AG09309 (cell line): ENCODE results near the gene PPP2CA.

Source experiments
- DNase-seq: peaks from one replicate; pipeline ENCODE4 v3.0.0-alpha.2; 2010; ENCODE audit warnings: low read depth
- H3K4me3 ChIP-seq: 2 replicates; pipeline ENCODE4 v1.5.1; 2011; ENCODE audit warnings: mild to moderate bottlenecking, low read depth, low read length, moderate library complexity; ENCODE audit not compliant: control insufficient read depth
- CTCF ChIP-seq: IDR thresholded peaks from 2 replicates; pipeline ENCODE4 v1.5.1; 2011; ENCODE audit warnings: mild to moderate bottlenecking, low read depth, low read length, inconsistent platforms; ENCODE audit not compliant: insufficient read depth, control insufficient read depth; ENCODE audit errors: missing control alignments

Gene PPP2CA

GRCh38 chr5:134176511-134177368 is 49.1 kb downstream of the PPP2CA start, which contains the start of gene SKP1:
Gene SKP1 (minus strand): TSS chr5:134176950. CDS start chr5:134174022, 2,928 bp downstream.
- TF ChIP-seq CTCF, result no peak
- H3K4me3 ChIP-seq, result peak within 1 kb of the TSS; percentile 88
- peak; percentile 25 for DNase-seq

- peak overlapping the region; percentile 88 for H3K4me3 ChIP-seq
- TF ChIP-seq CTCF, result no peak
- no peak for DNase-seq
Measured at GRCh38 chr5:134175921-134176510, 49.9 kb downstream of the PPP2CA start.

GRCh38 chr5:134174841-134175839 is 50.7 kb downstream of the PPP2CA start:
- TF ChIP-seq CTCF, result no peak
- H3K4me3 ChIP-seq, result peak overlapping the region; percentile 88
- no peak for DNase-seq

GRCh38 chr5:134171972-134172371 is 53.9 kb downstream of the PPP2CA start:
- DNase-seq, result no peak
- TF ChIP-seq CTCF, result no peak
- no peak overlapping the region for H3K4me3 ChIP-seq

- no peak overlapping the region for H3K4me3 ChIP-seq
- TF ChIP-seq CTCF, result no peak
- no peak for DNase-seq
Measured at GRCh38 chr5:134162592-134162991, 63.3 kb downstream of the PPP2CA start.

- no peak for DNase-seq
- no peak for TF ChIP-seq CTCF
- no peak overlapping the region for H3K4me3 ChIP-seq
Measured at GRCh38 chr5:134161513-134162395, 64.1 kb downstream of the PPP2CA start.
